HEK293 (cell line): Measurements from ENCODE around the gene SNX21.

ENCODE experiments used
- BCL11A ChIP-seq: fragments of 450-650 bp; formaldehyde crosslinking; IDR thresholded peaks from 2 replicates; pipeline ENCODE4 v1.5.1; 2016; ENCODE audit warnings: low read depth, missing biosample characterization, missing genetic modification characterization
- ZBTB20 ChIP-seq: fragments of 450-650 bp; formaldehyde crosslinking; IDR thresholded peaks from 2 replicates; pipeline ENCODE4 v1.5.1; 2016; ENCODE audit warnings: missing biosample characterization, missing genetic modification characterization
- ZNF114 ChIP-seq: fragments of 450-650 bp; formaldehyde crosslinking; IDR thresholded peaks from 2 replicates; pipeline ENCODE4 v1.5.0; 2017; ENCODE audit warnings: missing biosample characterization, missing genetic modification characterization
- ZNF157 ChIP-seq: fragments of 450-650 bp; formaldehyde crosslinking; IDR thresholded peaks from 2 replicates; pipeline ENCODE4 v1.5.1; 2016; ENCODE audit warnings: missing biosample characterization, missing genetic modification characterization
- ZNF341 ChIP-seq: fragments of 450-650 bp; formaldehyde crosslinking; IDR thresholded peaks from 2 replicates; pipeline ENCODE4; 2016; ENCODE audit warnings: low read depth, missing biosample characterization, missing genetic modification characterization
- ZNF549 ChIP-seq: fragments of 450-650 bp; IDR thresholded peaks from 2 replicates; pipeline ENCODE4 v1.5.1; 2018; ENCODE audit warnings: missing biosample characterization, missing genetic modification characterization, mild to moderate bottlenecking, inconsistent platforms, moderate library complexity
- ZNF561 ChIP-seq: fragments of 450-650 bp; IDR thresholded peaks from 2 replicates; pipeline ENCODE4 v1.5.1; 2018; ENCODE audit warnings: missing biosample characterization, missing genetic modification characterization, borderline replicate concordance
- ZNF670 ChIP-seq: fragments of 450-650 bp; formaldehyde crosslinking; IDR thresholded peaks from 2 replicates; pipeline ENCODE4 v1.5.1; 2016; ENCODE audit warnings: missing biosample characterization, missing genetic modification characterization, low read depth
- TF ChIP-seq, protein P1 (sequence below): sonication (generic); formaldehyde crosslinking; IDR thresholded peaks from 2 replicates; pipeline ENCODE4 v1.8.1; 2022; ENCODE audit warnings: mild to moderate bottlenecking, moderate library complexity, missing genetic modification reagents
- TF ChIP-seq, protein P2 (sequence below): fragments of 450-650 bp; formaldehyde crosslinking; IDR thresholded peaks from 2 replicates; pipeline ENCODE4 v1.5.1; 2016; ENCODE audit warnings: missing biosample characterization, missing genetic modification characterization
- TF ChIP-seq, protein P3 (sequence below): fragments of 450-650 bp; formaldehyde crosslinking; IDR thresholded peaks from 2 replicates; pipeline ENCODE4 v1.5.1; 2017; ENCODE audit warnings: missing biosample characterization, mild to moderate bottlenecking, missing genetic modification characterization, moderate library complexity
- TF ChIP-seq, protein P4 (sequence below): fragments of 450-650 bp; formaldehyde crosslinking; IDR thresholded peaks from 2 replicates; pipeline ENCODE4 v1.5.1; 2016; ENCODE audit warnings: missing biosample characterization, missing genetic modification characterization
- TF ChIP-seq, protein P5 (sequence below): fragments of 450-650 bp; formaldehyde crosslinking; IDR thresholded peaks from 2 replicates; pipeline ENCODE4 v1.5.1; 2016; ENCODE audit warnings: missing biosample characterization, missing genetic modification characterization
- TF ChIP-seq, protein P6 (sequence below): fragments of 450-650 bp; formaldehyde crosslinking; IDR thresholded peaks from 2 replicates; pipeline ENCODE4 v1.5.1; 2016; ENCODE audit warnings: missing biosample characterization, missing genetic modification characterization, low read depth

DNA sequence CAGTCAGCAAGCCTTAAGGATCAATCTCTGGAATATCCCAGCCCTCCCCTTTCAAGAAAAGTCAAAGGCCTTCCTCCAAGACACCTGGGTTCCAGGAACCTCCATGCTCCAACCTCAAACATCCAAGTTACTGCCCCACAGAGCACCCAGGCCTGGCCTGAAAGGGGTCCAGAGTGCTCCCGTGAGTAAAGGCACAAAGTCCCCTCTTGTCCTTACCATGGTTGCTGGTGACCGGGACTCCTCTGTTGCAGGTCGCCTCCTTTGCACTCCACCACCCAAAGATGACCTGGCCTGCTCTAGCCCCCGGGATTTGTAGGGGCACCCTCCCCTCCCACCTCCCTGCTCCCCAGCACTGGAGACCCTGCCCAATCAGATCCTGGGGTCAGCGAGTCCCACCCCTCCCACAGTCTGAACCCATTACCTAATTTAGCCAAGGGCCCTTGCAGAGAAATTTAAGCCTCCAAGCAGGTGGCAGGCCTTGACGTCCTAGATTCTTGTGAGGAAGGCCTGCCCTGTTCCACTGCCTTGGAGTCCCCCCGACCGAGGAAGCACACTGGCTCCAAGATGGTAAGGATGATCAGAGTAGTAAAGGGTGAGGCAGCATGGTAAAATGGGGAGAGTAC is 6.5 kb upstream of the SNX21 start, which contains the start of gene TNNC2:
- no peak for TF ChIP-seq ZNF157 (tag by site-specific recombination)
- TF ChIP-seq, protein P1, sequence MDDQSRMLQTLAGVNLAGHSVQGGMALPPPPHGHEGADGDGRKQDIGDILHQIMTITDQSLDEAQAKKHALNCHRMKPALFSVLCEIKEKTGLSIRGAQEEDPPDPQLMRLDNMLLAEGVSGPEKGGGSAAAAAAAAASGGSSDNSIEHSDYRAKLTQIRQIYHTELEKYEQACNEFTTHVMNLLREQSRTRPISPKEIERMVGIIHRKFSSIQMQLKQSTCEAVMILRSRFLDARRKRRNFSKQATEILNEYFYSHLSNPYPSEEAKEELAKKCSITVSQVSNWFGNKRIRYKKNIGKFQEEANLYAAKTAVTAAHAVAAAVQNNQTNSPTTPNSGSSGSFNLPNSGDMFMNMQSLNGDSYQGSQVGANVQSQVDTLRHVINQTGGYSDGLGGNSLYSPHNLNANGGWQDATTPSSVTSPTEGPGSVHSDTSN (CRISPR knock-in tag), result no peak
- TF ChIP-seq, protein P2, sequence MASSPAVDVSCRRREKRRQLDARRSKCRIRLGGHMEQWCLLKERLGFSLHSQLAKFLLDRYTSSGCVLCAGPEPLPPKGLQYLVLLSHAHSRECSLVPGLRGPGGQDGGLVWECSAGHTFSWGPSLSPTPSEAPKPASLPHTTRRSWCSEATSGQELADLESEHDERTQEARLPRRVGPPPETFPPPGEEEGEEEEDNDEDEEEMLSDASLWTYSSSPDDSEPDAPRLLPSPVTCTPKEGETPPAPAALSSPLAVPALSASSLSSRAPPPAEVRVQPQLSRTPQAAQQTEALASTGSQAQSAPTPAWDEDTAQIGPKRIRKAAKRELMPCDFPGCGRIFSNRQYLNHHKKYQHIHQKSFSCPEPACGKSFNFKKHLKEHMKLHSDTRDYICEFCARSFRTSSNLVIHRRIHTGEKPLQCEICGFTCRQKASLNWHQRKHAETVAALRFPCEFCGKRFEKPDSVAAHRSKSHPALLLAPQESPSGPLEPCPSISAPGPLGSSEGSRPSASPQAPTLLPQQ (tag by site-specific recombination), result no peak
- TF ChIP-seq, protein P3, sequence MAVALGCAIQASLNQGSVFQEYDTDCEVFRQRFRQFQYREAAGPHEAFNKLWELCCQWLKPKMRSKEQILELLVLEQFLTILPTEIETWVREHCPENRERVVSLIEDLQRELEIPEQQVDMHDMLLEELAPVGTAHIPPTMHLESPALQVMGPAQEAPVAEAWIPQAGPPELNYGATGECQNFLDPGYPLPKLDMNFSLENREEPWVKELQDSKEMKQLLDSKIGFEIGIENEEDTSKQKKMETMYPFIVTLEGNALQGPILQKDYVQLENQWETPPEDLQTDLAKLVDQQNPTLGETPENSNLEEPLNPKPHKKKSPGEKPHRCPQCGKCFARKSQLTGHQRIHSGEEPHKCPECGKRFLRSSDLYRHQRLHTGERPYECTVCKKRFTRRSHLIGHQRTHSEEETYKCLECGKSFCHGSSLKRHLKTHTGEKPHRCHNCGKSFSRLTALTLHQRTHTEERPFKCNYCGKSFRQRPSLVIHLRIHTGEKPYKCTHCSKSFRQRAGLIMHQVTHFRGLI (tag by site-specific recombination), result no peak
- TF ChIP-seq ZNF561, result no peak
- TF ChIP-seq, protein P4, sequence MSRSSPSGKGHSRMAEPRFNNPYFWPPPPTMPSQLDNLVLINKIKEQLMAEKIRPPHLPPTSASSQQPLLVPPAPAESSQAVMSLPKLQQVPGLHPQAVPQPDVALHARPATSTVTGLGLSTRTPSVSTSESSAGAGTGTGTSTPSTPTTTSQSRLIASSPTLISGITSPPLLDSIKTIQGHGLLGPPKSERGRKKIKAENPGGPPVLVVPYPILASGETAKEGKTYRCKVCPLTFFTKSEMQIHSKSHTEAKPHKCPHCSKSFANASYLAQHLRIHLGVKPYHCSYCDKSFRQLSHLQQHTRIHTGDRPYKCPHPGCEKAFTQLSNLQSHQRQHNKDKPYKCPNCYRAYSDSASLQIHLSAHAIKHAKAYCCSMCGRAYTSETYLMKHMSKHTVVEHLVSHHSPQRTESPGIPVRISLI (tag by site-specific recombination), result no peak
- TF ChIP-seq ZNF670 (tag by site-specific recombination), result no peak
- no peak for TF ChIP-seq ZNF114
- TF ChIP-seq, protein P5, sequence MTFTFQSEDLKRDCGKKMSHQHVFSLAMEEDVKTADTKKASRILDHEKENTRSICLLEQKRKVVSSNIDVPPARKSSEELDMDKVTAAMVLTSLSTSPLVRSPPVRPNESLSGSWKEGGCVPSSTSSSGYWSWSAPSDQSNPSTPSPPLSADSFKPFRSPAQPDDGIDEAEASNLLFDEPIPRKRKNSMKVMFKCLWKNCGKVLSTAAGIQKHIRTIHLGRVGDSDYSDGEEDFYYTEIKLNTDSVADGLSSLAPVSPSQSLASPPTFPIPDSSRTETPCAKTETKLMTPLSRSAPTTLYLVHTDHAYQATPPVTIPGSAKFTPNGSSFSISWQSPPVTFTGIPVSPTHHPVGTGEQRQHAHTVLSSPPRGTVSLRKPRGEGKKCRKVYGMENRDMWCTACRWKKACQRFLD (tag by site-specific recombination), result no peak
- TF ChIP-seq BCL11A (tag by site-specific recombination), result no peak
- no peak for TF ChIP-seq ZBTB20 (tag by site-specific recombination)
- no peak for TF ChIP-seq ZNF341
- no peak for TF ChIP-seq ZNF549 (tag by site-specific recombination)
- TF ChIP-seq, protein P6, sequence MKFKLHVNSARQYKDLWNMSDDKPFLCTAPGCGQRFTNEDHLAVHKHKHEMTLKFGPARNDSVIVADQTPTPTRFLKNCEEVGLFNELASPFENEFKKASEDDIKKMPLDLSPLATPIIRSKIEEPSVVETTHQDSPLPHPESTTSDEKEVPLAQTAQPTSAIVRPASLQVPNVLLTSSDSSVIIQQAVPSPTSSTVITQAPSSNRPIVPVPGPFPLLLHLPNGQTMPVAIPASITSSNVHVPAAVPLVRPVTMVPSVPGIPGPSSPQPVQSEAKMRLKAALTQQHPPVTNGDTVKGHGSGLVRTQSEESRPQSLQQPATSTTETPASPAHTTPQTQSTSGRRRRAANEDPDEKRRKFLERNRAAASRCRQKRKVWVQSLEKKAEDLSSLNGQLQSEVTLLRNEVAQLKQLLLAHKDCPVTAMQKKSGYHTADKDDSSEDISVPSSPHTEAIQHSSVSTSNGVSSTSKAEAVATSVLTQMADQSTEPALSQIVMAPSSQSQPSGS (tag by site-specific recombination), result no peak
